Astrocyte of the cerebellum (primary cell): Measurements from ENCODE around the gene MTX1.
"Not testable (repeated sequence)": the region's sequence is repeated elsewhere in the genome, so short reads cannot be mapped to it uniquely, and the experiment has no call there.

Experiments used
- DNase-seq: peaks from one replicate; pipeline ENCODE4 v3.0.0-alpha.2; 2011; ENCODE audit warnings: low read depth
- H3K4me3 ChIP-seq: 2 replicates; pipeline ENCODE4 v1.5.1; 2011; ENCODE audit warnings: mild to moderate bottlenecking, low read depth, low read length, moderate library complexity
- in situ Hi-C: cut with HindIII; loops from 2 replicates; pipeline ENCODE4 v1.10.0; 2017; ENCODE audit warnings: low sequenced_read_pairs
- TF ChIP-seq, protein P1 (sequence below): IDR thresholded peaks from 2 replicates; pipeline ENCODE4 v1.5.1; 2012; ENCODE audit warnings: low read length, low read depth, moderate library complexity, mild to moderate bottlenecking; ENCODE audit errors: missing control alignments

The MTX1 gene

DNA sequence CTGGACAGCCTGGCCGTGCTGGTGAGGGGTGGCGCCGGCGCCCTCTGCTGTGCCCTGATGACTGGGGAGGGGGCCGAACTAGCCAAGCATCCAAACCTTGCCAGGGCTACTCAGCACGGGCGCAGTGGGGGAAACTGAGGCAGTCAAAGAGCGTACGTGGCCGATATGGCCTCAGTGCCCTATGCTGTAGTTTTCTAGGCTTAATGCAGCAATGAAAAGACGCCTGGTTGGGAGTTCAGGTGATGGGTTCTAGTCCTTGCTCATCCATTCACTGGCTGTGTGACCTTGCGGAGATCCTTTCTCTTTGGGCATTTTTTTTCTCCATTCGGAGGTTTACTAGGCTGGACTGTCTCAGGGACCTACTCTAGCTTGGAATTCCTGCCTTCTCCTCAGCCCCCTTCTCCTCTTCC is 822 bp downstream of the MTX1 start:
- no peak for DNase-seq
- in situ Hi-C loops = no loop called here
- H3K4me3 ChIP-seq = peak overlapping the region; percentile 82
- TF ChIP-seq, protein P1, sequence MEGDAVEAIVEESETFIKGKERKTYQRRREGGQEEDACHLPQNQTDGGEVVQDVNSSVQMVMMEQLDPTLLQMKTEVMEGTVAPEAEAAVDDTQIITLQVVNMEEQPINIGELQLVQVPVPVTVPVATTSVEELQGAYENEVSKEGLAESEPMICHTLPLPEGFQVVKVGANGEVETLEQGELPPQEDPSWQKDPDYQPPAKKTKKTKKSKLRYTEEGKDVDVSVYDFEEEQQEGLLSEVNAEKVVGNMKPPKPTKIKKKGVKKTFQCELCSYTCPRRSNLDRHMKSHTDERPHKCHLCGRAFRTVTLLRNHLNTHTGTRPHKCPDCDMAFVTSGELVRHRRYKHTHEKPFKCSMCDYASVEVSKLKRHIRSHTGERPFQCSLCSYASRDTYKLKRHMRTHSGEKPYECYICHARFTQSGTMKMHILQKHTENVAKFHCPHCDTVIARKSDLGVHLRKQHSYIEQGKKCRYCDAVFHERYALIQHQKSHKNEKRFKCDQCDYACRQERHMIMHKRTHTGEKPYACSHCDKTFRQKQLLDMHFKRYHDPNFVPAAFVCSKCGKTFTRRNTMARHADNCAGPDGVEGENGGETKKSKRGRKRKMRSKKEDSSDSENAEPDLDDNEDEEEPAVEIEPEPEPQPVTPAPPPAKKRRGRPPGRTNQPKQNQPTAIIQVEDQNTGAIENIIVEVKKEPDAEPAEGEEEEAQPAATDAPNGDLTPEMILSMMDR = no peak

DNA sequence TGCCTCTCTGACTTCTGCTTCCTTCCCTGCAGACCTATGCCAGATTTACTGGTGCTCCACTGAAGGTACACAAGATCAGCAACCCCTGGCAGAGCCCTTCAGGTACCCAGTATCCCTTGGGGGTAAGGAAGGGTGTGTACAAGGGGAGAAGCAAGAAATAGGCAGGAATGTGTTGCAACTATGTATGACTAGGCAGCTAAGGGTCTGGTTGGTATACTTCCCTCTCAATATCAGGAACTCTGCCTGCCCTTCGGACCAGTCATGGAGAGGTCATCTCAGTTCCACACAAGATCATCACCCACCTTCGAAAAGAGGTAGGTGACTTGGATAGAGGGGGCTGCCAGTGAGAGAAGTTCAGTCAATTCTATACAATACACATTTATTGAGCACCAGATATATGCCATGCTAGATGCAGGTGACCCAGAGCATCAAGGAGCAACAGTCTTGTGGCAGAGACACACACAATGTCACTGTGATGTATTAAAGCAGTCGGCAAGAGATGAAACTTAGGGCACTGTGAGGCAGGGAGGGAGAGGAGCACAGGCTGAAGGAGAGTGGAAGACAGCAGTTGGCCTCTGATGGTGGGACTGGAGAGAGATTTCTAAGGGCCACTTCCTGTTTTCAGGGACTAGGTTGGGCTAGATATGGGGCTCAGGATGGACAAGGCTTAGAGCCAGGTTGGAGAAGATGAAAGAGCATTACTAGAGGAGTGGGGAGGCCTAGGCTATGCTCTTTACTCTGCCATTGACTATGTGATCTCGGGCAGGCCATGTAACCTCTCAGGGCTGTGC is 2.0 kb downstream of the MTX1 start:
- TF ChIP-seq, protein P1 = no peak
- in situ Hi-C loops = no loop called here
- no peak overlapping the region for H3K4me3 ChIP-seq
- DNase-seq = no peak

DNA sequence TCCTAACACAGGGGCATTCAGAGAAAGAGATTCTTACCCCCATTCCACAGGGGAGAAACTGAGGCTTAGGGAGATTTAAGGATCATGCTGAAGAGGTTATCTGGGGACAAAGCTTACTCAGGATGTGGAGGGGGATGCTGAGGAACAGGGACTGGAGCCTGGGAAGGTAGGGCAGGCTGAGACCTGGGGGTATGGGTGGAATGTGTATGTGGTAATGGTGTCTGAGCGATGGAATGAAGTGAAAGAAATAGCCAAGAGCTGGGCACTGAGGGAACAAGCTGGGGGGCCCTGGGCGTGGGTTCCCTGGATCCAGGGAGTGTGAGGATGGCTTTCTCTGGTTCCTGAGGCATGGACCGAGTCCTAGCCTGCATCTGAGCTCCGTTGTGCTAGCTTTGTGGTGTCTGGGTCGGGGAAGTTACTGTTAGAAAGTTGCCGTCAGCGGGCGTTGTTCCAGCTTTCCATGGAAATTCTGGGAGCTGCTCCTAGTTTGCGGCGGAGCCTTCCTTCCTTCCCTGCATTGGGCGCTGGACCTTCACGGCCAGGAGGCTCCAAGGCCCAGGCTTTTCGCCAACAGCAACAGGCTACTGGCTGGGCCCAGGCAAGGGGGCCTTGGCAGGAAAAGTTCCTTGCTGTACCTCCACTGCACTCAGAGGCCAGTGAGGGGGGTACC is 3.0 kb downstream of the MTX1 start:
- H3K4me3 ChIP-seq, in situ Hi-C loops, DNase-seq: not testable (repeated sequence)

- DNase-seq, H3K4me3 ChIP-seq, in situ Hi-C loops: not testable (repeated sequence)
Measured at GRCh38 chr1:155212051-155212440, 3.6 kb downstream of the MTX1 start.

- H3K4me3 ChIP-seq, in situ Hi-C loops, DNase-seq: not testable (repeated sequence)
Measured at GRCh38 chr1:155214702-155215101, 6.2 kb downstream of the MTX1 start.

- in situ Hi-C loops = no loop called here
- TF ChIP-seq, protein P1 = no peak
- no peak overlapping the region for H3K4me3 ChIP-seq
- DNase-seq = no peak
Measured at GRCh38 chr1:155218854-155219591, 10.5 kb downstream of the MTX1 start.

- TF ChIP-seq, protein P1 = no peak
- no peak for DNase-seq
- in situ Hi-C loops = no loop called here
- no peak overlapping the region for H3K4me3 ChIP-seq
Measured at GRCh38 chr1:155219592-155220031, 11.1 kb downstream of the MTX1 start.

DNA sequence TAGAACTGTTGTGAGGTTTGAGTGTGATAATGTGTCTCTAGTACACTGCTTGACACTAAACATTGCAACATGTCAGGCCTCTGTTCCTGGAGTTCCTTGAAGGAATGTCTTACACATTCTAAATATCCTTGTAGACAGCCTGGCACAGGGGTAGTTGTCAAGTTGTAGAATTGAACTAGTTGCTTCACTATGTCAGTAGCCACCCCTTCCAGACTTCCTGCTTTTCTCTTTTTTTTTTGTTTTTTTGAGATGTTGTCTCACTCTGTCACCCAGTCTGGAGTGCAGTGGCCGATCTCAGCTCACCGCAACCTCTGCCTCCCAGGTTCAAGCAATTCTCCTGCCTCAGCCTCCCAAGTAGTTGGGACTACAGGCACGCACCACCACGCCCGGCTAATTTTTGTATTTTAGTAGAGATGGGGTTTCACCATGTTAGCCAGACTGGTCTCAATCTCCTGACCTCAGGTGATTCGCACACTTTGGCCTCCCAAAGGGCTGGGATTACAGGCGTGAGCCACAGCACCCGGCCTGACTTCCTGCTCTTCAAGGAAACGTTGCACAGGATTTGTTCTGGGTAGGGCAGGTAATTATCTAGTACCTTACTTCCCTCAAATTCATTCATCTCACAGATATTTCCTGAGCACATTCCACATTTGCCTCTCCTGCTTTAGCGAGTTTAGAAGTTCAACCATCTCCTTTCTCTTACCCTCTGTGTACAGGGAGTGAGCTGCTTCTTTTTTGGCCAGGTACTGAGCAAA is 11.9 kb downstream of the MTX1 start:
- H3K4me3 ChIP-seq, in situ Hi-C loops, DNase-seq: not testable (repeated sequence)
